ENCODE results near the gene IFT81. TPM values are rescaled to one million over a fixed set of nuclear protein-coding genes. Genes with fewer than 3 reads are reported as not detected.

Gene IFT81
- total and polyA plus RNA-seq, 2 donors (not counting 1 experiment from before 2014, with no cell fraction given), result 0.43 to 6.8 TPM

DNA sequence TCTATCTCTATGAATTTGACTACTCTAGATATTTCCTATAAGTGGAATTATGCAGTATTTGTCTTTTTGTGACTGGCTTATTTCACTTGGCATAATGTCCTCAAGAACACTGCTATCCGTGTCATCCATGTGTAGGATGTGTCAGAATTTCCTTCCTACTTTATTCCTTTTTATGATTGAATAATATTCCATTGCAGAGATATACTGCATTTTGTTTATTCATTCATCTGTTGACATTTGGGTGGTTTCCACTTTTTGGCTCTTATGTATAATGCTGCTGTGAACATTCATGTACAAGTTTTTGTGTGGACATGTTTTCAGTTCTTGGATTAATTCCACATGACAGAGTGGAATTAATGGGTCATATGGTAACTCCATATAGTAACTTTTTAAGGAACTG lies 111.2 kb downstream of the IFT81 start:
- Histone ChIP-seq H3K36me3 (replicated peaks in 1 of 2; ENCODE audit: control extremely low read depth in 1 of 2, control insufficient read depth in 1 of 2, extremely low read depth in 1 of 2, insufficient read depth in 2 of 2, low read length in 1 of 2) (no peaks in the 10 kb centered on the region), H3K9ac (ENCODE audit: low read length) (no peak overlapping the region), H2AFZ (ENCODE audit: insufficient read depth, low read depth, low read length, poor library complexity, severe bottlenecking) (no peak overlapping the region), H3K4me1 (ENCODE audit: control insufficient read depth in 2 of 2, insufficient read depth in 2 of 2, low read length in 2 of 2) (no peaks in the 10 kb centered on the region), H3K27ac (ENCODE audit: low read length in 2 of 2) (no peak overlapping the region), H3K4me2 (replicated peaks; ENCODE audit: low read depth, low read length, poor library complexity, severe bottlenecking) (no peak overlapping the region), H4K20me1 (ENCODE audit: control insufficient read depth, insufficient read depth, low read length, poor library complexity, severe bottlenecking) (no peaks in the 10 kb centered on the region), H3K9me3 (ENCODE audit: control extremely low read depth in 1 of 3, control insufficient read depth in 2 of 3, insufficient read depth in 1 of 3, low read length in 2 of 3) (no peaks in the 10 kb centered on the region), H3K79me2 (ENCODE audit: control insufficient read depth, insufficient read depth, low read length) (no peaks in the 10 kb centered on the region), H3K27me3 (replicated peaks in 1 of 4; ENCODE audit: control extremely low read depth in 1 of 4, control insufficient read depth in 3 of 4, insufficient read depth in 4 of 4, low read length in 3 of 4) (no peaks in the 10 kb centered on the region), H3K4me3 (ENCODE audit: control extremely low read depth in 1 of 5, extremely low read depth in 1 of 5, insufficient read depth in 1 of 5, low read depth in 2 of 5, low read length in 4 of 5) (no peak overlapping the region)
- WGBS (ENCODE audit: insufficient coverage), result no CpG with 5 or more reads among the region's 1 CpG
- H3K27me3 Mint-ChIP-seq, result peaks cover 3% of the 10 kb centered on the region
- ATAC-seq (ENCODE audit: low read depth) (no peak), DNase-seq (no peak)
- TF ChIP-seq CTCF (IDR thresholded peaks at IDR 0.05), result no peak
- TF ChIP-seq EZH2 (IDR thresholded peaks at IDR 0.05; ENCODE audit: borderline replicate concordance, insufficient read depth, low read depth, low read length, poor library complexity, severe bottlenecking), result no peak
- intact Hi-C loops (cut with micrococcal nuclease), result no loop called here
- CTCF ChIA-PET, result no interaction called here
- H3K27ac Mint-ChIP-seq, result no peak overlapping the region
- H3K9me3 Mint-ChIP-seq (ENCODE audit: insufficient read depth), result no peaks in the 10 kb centered on the region
- POLR2A ChIA-PET, result no interaction called here
- peaks cover 3% of the 10 kb centered on the region for H3K4me1 Mint-ChIP-seq
- H3K4me3 Mint-ChIP-seq, result no peak overlapping the region

GRCh38 chr12:110243227-110243626 lies 119.1 kb downstream of the IFT81 start:
- Mint-ChIP-seq H3K9me3 (ENCODE audit: insufficient read depth) (no peaks in the 10 kb centered on the region), H3K27ac (no peak overlapping the region), H3K4me3 (no peak overlapping the region), H3K27me3 (peaks cover 9% of the 10 kb centered on the region), H3K4me1 (peaks cover 7% of the 10 kb centered on the region)
- DNase-seq (no peak), ATAC-seq (ENCODE audit: low read depth) (no peak)
- Histone ChIP-seq H3K79me2 (ENCODE audit: control insufficient read depth, insufficient read depth, low read length) (no peaks in the 10 kb centered on the region), H3K36me3 (replicated peaks in 1 of 2; ENCODE audit: control extremely low read depth in 1 of 2, control insufficient read depth in 1 of 2, extremely low read depth in 1 of 2, insufficient read depth in 2 of 2, low read length in 1 of 2) (no peaks in the 10 kb centered on the region), H3K27me3 (replicated peaks in 1 of 4; ENCODE audit: control extremely low read depth in 1 of 4, control insufficient read depth in 3 of 4, insufficient read depth in 4 of 4, low read length in 3 of 4) (no peaks in the 10 kb centered on the region), H3K4me3 (ENCODE audit: control extremely low read depth in 1 of 5, extremely low read depth in 1 of 5, insufficient read depth in 1 of 5, low read depth in 2 of 5, low read length in 4 of 5) (no peak overlapping the region), H3K9ac (ENCODE audit: low read length) (no peak overlapping the region), H3K27ac (ENCODE audit: low read length in 2 of 2) (no peak overlapping the region), H3K9me3 (ENCODE audit: control extremely low read depth in 1 of 3, control insufficient read depth in 2 of 3, insufficient read depth in 1 of 3, low read length in 2 of 3) (peaks cover 0 to 3% (median 0%) of the 10 kb centered on the region in 3 donors), H2AFZ (ENCODE audit: insufficient read depth, low read depth, low read length, poor library complexity, severe bottlenecking) (no peak overlapping the region), H4K20me1 (ENCODE audit: control insufficient read depth, insufficient read depth, low read length, poor library complexity, severe bottlenecking) (no peaks in the 10 kb centered on the region), H3K4me2 (replicated peaks; ENCODE audit: low read depth, low read length, poor library complexity, severe bottlenecking) (no peak overlapping the region), H3K4me1 (ENCODE audit: control insufficient read depth in 2 of 2, insufficient read depth in 2 of 2, low read length in 2 of 2) (peaks cover 0 to 5% of the 10 kb centered on the region in 2 donors)
- TF ChIP-seq CTCF (IDR thresholded peaks at IDR 0.05) (no peak), EZH2 (IDR thresholded peaks at IDR 0.05; ENCODE audit: borderline replicate concordance, insufficient read depth, low read depth, low read length, poor library complexity, severe bottlenecking) (no peak)
- intact Hi-C loops (cut with micrococcal nuclease), result no loop called here
- ChIA-PET POLR2A (no interaction called here), CTCF (interaction anchor here (1.5 kb wide), 1 partner anchor 143 kb away, joined by 3 read pairs; no protein-coding TSS in a partner anchor)
- WGBS (ENCODE audit: insufficient coverage), result 91% methylated on average over 4 of the region's 5 CpGs

All from B cell (primary cell).